OCI-LY7 (cell line): ENCODE data around the gene ORM2.

Experiments used
- CTCF ChIP-seq: fragments of 200-600 bp; sonication (generic); conservative IDR thresholded peaks from 2 replicates; pipeline ENCODE4 v1.5.1; 2014; ENCODE audit warnings: mild to moderate bottlenecking, antibody characterized with exemption, low read length, moderate library complexity, mixed read lengths
- EZH2phosphoT487 ChIP-seq: fragments of 200-600 bp; sonication (generic); IDR thresholded peaks from 2 replicates; pipeline ENCODE4 v1.6.1; 2018; ENCODE audit warnings: low read depth, borderline replicate concordance, mild to moderate bottlenecking, mixed run types, antibody characterized with exemption, low read length, moderate library complexity, mixed read lengths

GRCh38 chr9:114283551-114284111 lies 46.0 kb upstream of the ORM2 start:
- TF ChIP-seq CTCF: no peak
- no peak for TF ChIP-seq EZH2phosphoT487
